H9 (cell line): ENCODE results near the gene SLC5A2. TPM values are rescaled to one million over a fixed set of nuclear protein-coding genes. Genes with fewer than 3 reads are reported as not detected.

ENCODE experiments used
- DNase-seq: peaks from one replicate; pipeline ENCODE4 v3.0.0-alpha.2; 2017
- H2AFZ ChIP-seq: one replicate; pipeline ENCODE4 v1.6.1; 2013; ENCODE audit warnings: mild to moderate bottlenecking, low read length, control low read depth, moderate library complexity
- H2AK5ac ChIP-seq: 2 replicates; pipeline ENCODE4 v1.6.1; 2013; ENCODE audit warnings: low read length, control low read depth, mixed read lengths; ENCODE audit not compliant: insufficient read length
- H2BK120ac ChIP-seq: one replicate; pipeline ENCODE4 v1.6.1; 2013; ENCODE audit warnings: low read depth, mild to moderate bottlenecking, low read length, control low read depth, inconsistent platforms; ENCODE audit not compliant: poor library complexity, severe bottlenecking
- H2BK12ac ChIP-seq: 2 replicates; pipeline ENCODE4 v1.6.1; 2013; ENCODE audit warnings: low read length, control low read depth, mixed read lengths, low read depth; ENCODE audit not compliant: insufficient read length
- H2BK15ac ChIP-seq: 2 replicates; pipeline ENCODE4 v1.6.1; 2013; ENCODE audit warnings: low read depth, low read length, control low read depth
- H2BK20ac ChIP-seq: one replicate; pipeline ENCODE4 v1.6.1; 2013; ENCODE audit warnings: low read depth, mild to moderate bottlenecking, low read length, control low read depth, inconsistent platforms; ENCODE audit not compliant: poor library complexity, severe bottlenecking
- H2BK5ac ChIP-seq: 2 replicates; pipeline ENCODE4 v1.6.1; 2013; ENCODE audit warnings: low read length, control low read depth, mixed read lengths; ENCODE audit not compliant: insufficient read length
- H3K14ac ChIP-seq: 2 replicates; pipeline ENCODE4 v1.6.1; 2013; ENCODE audit warnings: low read length, control low read depth; ENCODE audit not compliant: insufficient read depth
- H3K18ac ChIP-seq: 2 replicates; pipeline ENCODE4 v1.6.1; 2013; ENCODE audit warnings: low read depth, mild to moderate bottlenecking, mixed read lengths, low read length, control low read depth; ENCODE audit not compliant: insufficient read length
- H3K23ac ChIP-seq: 2 replicates; pipeline ENCODE4 v1.6.1; 2013; ENCODE audit warnings: low read length, control low read depth, mixed read lengths, low read depth; ENCODE audit not compliant: insufficient read length
- H3K23me2 ChIP-seq: 2 replicates; pipeline ENCODE4 v1.6.1; 2013; ENCODE audit warnings: low read depth, mild to moderate bottlenecking, mixed read lengths, low read length, control low read depth; ENCODE audit not compliant: insufficient read length, poor library complexity, severe bottlenecking
- H3K27ac ChIP-seq: 2 replicates; pipeline ENCODE4 v1.5.1; 2013; ENCODE audit warnings: low read length, control low read depth, mixed read lengths, low read depth; ENCODE audit not compliant: insufficient read length
- H3K27me3 ChIP-seq: 2 replicates; pipeline ENCODE4 v1.6.1; 2013; ENCODE audit warnings: low read length, control low read depth, inconsistent platforms; ENCODE audit not compliant: insufficient read depth
- H3K4ac ChIP-seq: 2 replicates; pipeline ENCODE4 v1.6.1; 2013; ENCODE audit warnings: low read depth, mild to moderate bottlenecking, control low read depth, inconsistent platforms, low read length, moderate library complexity
- H3K4me1 ChIP-seq: 2 replicates; pipeline ENCODE4 v1.6.1; 2013; ENCODE audit warnings: low read length, control low read depth, inconsistent platforms; ENCODE audit not compliant: insufficient read depth
- H3K4me2 ChIP-seq: 2 replicates; pipeline ENCODE4 v1.6.1; 2013; ENCODE audit warnings: low read length, control low read depth, mixed read lengths; ENCODE audit not compliant: insufficient read length, insufficient read depth
- H3K56ac ChIP-seq: 2 replicates; pipeline ENCODE4 v1.6.1; 2013; ENCODE audit warnings: low read depth, mild to moderate bottlenecking, mixed read lengths, low read length, control low read depth; ENCODE audit not compliant: insufficient read length
- H3K79me1 ChIP-seq: 2 replicates; pipeline ENCODE4 v1.6.1; 2013; ENCODE audit warnings: low read depth, mild to moderate bottlenecking, moderate library complexity, low read length, control low read depth, inconsistent platforms; ENCODE audit not compliant: insufficient read depth, poor library complexity, severe bottlenecking
- H3K79me2 ChIP-seq: 2 replicates; pipeline ENCODE4 v1.6.1; 2013; ENCODE audit warnings: low read length, control low read depth, inconsistent platforms; ENCODE audit not compliant: insufficient read depth
- H3K9ac ChIP-seq: 2 replicates; pipeline ENCODE4 v1.6.1; 2013; ENCODE audit warnings: low read length, control low read depth, mixed read lengths; ENCODE audit not compliant: insufficient read length; ENCODE audit errors: extremely low read depth
- H3K9me3 ChIP-seq: one replicate; pipeline ENCODE4 v1.6.1; 2013; ENCODE audit warnings: low read depth, low read length, inconsistent platforms; ENCODE audit not compliant: control insufficient read depth
- H3T11ph ChIP-seq: one replicate; pipeline ENCODE4 v1.6.1; 2013; ENCODE audit warnings: mild to moderate bottlenecking, low read length, control low read depth, inconsistent platforms
- H4K20me1 ChIP-seq: one replicate; pipeline ENCODE4 v1.6.1; 2013; ENCODE audit not compliant: control insufficient read depth, insufficient read length, insufficient read depth
- H4K5ac ChIP-seq: 2 replicates; pipeline ENCODE4 v1.6.1; 2013; ENCODE audit warnings: low read depth, mild to moderate bottlenecking, mixed read lengths, low read length, control low read depth; ENCODE audit not compliant: insufficient read length
- H4K8ac ChIP-seq: replicated peaks from 2 replicates; pipeline ENCODE4 v1.6.1; 2013; ENCODE audit warnings: low read length, control low read depth, mixed read lengths, low read depth; ENCODE audit not compliant: insufficient read length
- H4K91ac ChIP-seq: 2 replicates; pipeline ENCODE4 v1.6.1; 2013; ENCODE audit warnings: low read depth, mild to moderate bottlenecking, moderate library complexity, mixed read lengths, low read length, control low read depth; ENCODE audit not compliant: insufficient read length
- H3K27ac Mint-ChIP-seq, 3 experiments: 2 replicates in 2 of 3; 3 replicates in 1 of 3; pipeline ENCODE4 v1.8.0; 2020 to 2021; ENCODE audit warnings: mixed read lengths in 3 of 3, mild to moderate bottlenecking in 1 of 3, moderate library complexity in 1 of 3
- H3K27me3 Mint-ChIP-seq: 2 replicates; pipeline ENCODE4 v1.8.0; 2021; ENCODE audit warnings: low read depth, mild to moderate bottlenecking, moderate library complexity, mixed read lengths
- H3K36me3 Mint-ChIP-seq, 3 experiments: 2 replicates in 2 of 3; 3 replicates in 1 of 3; pipeline ENCODE4 v1.8.0; 2020 to 2021; ENCODE audit warnings: low read depth in 3 of 3, mixed read lengths in 3 of 3; ENCODE audit not compliant: insufficient read depth in 1 of 3
- H3K4me1 Mint-ChIP-seq, 2 experiments: 2 replicates each; pipeline ENCODE4 v1.8.0; 2020; ENCODE audit warnings: mixed read lengths in 2 of 2
- H3K4me3 Mint-ChIP-seq, 2 experiments: 2 replicates in 1 of 2; 3 replicates in 1 of 2; pipeline ENCODE4 v1.8.0; 2020 to 2021; ENCODE audit warnings: mild to moderate bottlenecking in 2 of 2, mixed read lengths in 2 of 2, moderate library complexity in 1 of 2
- H3K9me3 Mint-ChIP-seq, 2 experiments: 2 replicates in 1 of 2; 3 replicates in 1 of 2; pipeline ENCODE4 v1.8.0; 2020; ENCODE audit warnings: mild to moderate bottlenecking in 2 of 2, mixed read lengths in 2 of 2, moderate library complexity in 1 of 2
- WGBS: extraction: QIAGEN DNeasy Blood & Tissue Kit; methylation state at CpG from one replicate; pipeline ENCODE4 v1.1.7; 2013; ENCODE audit warnings: missing lambda C conversion rate, low lambda C conversion rate, mixed read lengths; ENCODE audit not compliant: insufficient read length; ENCODE audit errors: extremely low coverage; 5-methylcytosine and 5-hydroxymethylcytosine counted together
- total RNA-seq: library from RNA; stranded (reverse); gene quantifications from 2 replicates; pipeline ENCODE4 v1.2.1, GENCODE V29; 2021
- TF ChIP-seq, protein P1 (sequence below): fragments of 200-600 bp; sonication (generic); conservative IDR thresholded peaks from 3 replicates; pipeline ENCODE4 v1.8.0; 2021; ENCODE audit warnings: antibody characterized with exemption, mild to moderate bottlenecking

Gene SLC5A2
- total RNA-seq, 1 experiment from 2014 or later, result 0.52 TPM

DNA sequence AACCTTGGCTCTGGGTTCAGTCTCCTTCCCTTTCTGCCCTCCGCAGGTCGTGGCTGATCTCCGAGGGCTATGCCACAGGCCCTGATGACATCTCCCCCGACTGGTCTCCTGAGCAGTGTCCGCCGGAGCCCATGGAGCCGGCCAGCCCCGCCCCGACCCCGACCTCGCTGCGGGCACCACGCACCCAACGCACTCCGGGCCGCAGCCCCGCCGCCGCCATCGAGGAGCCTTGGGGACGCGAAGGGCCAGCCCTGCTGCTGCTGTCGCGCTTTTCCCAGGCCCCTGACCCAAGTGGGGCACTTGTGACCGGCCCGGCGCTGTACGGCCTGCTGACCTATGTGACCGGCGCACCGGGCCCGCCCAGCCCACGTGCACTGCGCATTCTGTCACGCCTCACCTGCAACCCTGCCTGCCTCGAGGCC is 18.6 kb upstream of the SLC5A2 start:
- no peaks in the 10 kb centered on the region for H3K23me2 ChIP-seq
- no peak overlapping the region for H2AFZ ChIP-seq
- no peaks in the 10 kb centered on the region for H3K9me3 ChIP-seq
- no peak overlapping the region for H2BK20ac ChIP-seq
- H4K91ac ChIP-seq, result no peak overlapping the region
- no CpG with 5 or more reads among the region's 36 CpGs for WGBS
- DNase-seq, result no peak
- no peaks in the 10 kb centered on the region for H3K27me3 ChIP-seq
- H3K27me3 Mint-ChIP-seq, result no peaks in the 10 kb centered on the region; the same call in 1 of the 2 replicates
- H4K5ac ChIP-seq, result no peak overlapping the region
- H4K8ac ChIP-seq, result no peak overlapping the region
- H3K14ac ChIP-seq, result no peak overlapping the region
- H3K4me1 Mint-ChIP-seq, result peaks cover 2 to 5% of the 10 kb centered on the region in 2 experiments; a peak in 2 of 4 replicates
- no peak overlapping the region for H2AK5ac ChIP-seq
- H3K27ac Mint-ChIP-seq, result no peak overlapping the region
- no peak overlapping the region for H3K9ac ChIP-seq
- no peaks in the 10 kb centered on the region for H3K79me2 ChIP-seq
- no peak overlapping the region for H3K23ac ChIP-seq
- H3K27ac ChIP-seq, result no peak overlapping the region
- no peaks in the 10 kb centered on the region for H4K20me1 ChIP-seq
- H3K79me1 ChIP-seq, result no peaks in the 10 kb centered on the region
- no peak overlapping the region for H2BK5ac ChIP-seq
- H3K18ac ChIP-seq, result no peak overlapping the region
- no peak overlapping the region for H3K4me2 ChIP-seq
- TF ChIP-seq, protein P1, sequence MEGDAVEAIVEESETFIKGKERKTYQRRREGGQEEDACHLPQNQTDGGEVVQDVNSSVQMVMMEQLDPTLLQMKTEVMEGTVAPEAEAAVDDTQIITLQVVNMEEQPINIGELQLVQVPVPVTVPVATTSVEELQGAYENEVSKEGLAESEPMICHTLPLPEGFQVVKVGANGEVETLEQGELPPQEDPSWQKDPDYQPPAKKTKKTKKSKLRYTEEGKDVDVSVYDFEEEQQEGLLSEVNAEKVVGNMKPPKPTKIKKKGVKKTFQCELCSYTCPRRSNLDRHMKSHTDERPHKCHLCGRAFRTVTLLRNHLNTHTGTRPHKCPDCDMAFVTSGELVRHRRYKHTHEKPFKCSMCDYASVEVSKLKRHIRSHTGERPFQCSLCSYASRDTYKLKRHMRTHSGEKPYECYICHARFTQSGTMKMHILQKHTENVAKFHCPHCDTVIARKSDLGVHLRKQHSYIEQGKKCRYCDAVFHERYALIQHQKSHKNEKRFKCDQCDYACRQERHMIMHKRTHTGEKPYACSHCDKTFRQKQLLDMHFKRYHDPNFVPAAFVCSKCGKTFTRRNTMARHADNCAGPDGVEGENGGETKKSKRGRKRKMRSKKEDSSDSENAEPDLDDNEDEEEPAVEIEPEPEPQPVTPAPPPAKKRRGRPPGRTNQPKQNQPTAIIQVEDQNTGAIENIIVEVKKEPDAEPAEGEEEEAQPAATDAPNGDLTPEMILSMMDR, result no peak
- no peak overlapping the region for H3K4me3 Mint-ChIP-seq
- H3K4ac ChIP-seq, result no peak overlapping the region
- no peak overlapping the region for H2BK120ac ChIP-seq
- H3K56ac ChIP-seq, result no peak overlapping the region
- H2BK15ac ChIP-seq, result no peak overlapping the region
- peaks cover 3 to 34% (median 29%) of the 10 kb centered on the region in 3 experiments for H3K36me3 Mint-ChIP-seq
- H3K4me1 ChIP-seq, result no peaks in the 10 kb centered on the region
- H3T11ph ChIP-seq, result no peak overlapping the region
- peaks cover 0 to 2% of the 10 kb centered on the region in 2 experiments; a peak in 1 of 5 replicates for H3K9me3 Mint-ChIP-seq
- no peak overlapping the region for H2BK12ac ChIP-seq
